ENCODE data around the gene CHRM2.

CHRM2 gene

GRCh38 chr7:136897676-136898075, 29.2 kb downstream of the CHRM2 start:
- DNase-seq: no peak

DNA sequence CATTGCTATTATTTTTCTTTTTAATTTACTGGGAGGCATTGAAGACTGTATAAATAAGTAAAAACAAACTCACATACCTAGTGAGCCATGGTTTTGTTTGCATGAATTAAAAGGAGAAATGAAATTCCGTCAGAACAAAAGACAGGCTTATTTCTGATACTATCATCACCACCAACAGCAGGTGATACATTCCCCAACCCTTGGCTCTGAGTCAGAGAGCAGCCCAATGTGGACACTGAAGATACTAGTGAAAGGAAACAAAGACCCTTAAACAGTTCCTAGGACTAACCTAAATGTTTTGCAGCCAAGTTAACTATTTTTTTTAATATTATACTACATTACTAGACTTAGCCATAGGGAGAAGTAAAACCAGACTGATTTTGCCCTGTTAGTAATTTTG, 31.6 kb downstream of the CHRM2 start:
- DNase-seq: no peak

- no peak for DNase-seq
These were observed 42.3 kb downstream of the CHRM2 start for GRCh38 chr7:136910771-136911170.

DNA sequence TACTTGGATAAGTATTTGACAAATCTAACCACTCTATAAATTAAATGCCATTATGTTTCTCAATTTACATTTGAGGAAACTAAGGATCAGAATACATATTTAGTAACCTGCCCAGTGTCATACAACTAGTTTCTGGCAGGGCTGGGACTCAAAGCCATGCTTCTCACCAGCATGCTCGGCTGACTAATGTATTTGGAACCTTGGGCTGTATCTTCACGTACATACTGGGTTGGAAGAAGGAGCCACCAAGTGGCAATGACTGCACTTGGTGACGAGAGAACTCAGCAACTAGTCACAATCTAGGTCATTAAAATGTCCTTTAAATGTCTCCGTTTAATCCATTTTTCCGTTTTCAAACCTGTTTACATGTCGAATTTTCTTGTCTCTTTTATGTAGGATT, 42.9 kb downstream of the CHRM2 start:
- no peak for DNase-seq

GRCh38 chr7:136912339-136912738, 43.9 kb downstream of the CHRM2 start:
- DNase-seq: no peak

DNA sequence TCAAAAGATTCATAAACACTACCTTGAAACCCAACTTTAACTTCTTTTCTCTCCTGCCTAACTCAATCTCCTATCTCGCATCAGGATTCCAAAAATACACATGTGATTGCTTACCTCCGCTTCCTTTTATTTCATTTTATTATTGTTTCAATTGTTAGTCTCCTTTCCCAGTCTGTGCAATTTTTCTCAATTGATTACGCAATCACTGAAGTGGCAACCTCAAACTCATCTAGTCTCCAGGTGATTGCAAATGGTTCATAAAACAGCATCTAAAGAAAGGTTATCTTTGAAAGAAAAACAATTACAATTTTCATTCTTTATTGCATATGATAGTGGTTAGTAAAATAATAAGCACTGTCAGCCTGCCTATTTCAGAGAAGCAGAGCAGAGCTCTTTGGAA, 45.6 kb downstream of the CHRM2 start:
- DNase-seq: no peak

DNA sequence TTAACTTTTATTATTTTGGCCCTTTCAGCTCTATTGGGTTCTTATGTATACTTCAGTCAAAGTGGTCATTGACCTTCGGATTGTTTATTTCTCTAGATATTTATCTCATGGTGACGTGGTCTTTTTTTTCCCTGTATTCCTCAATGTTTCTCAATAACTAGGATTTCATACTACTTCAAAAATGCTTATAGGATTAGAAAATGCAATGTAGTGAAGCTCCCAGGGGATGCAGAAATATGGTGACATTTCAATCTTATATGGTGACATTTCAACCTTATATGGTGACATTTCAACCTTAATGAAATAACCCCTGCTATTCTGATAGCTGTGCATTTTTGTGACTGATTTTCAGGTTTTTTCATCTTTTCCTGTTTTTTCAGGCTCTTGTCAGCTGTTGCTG, 51.4 kb downstream of the CHRM2 start:
- DNase-seq: no peak

GRCh38 chr7:136923111-136923667, 54.7 kb downstream of the CHRM2 start:
- DNase-seq: no peak

- DNase-seq: no peak
These were observed 56.6 kb downstream of the CHRM2 start for GRCh38 chr7:136925044-136925443.

DNA sequence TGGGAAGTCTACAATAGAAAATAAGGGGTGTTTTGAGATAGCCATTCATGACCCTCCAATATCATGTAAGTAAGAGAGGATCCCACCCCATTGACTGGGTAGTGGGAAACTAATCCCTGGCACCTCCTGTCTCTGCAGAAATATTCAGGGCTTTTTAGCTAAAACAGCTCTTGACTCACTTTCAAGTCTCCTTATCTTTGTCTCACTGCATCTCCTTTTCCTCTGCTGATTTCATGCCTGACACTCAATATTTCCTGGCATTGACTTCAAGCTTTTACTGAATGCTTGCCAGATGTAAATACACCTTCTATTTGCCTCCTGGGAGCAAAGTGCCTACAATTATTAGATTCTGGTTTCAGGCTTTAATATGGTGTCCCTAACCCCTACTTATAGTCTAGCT, 57.1 kb downstream of the CHRM2 start:
- no peak for DNase-seq

- DNase-seq: no peak
These were observed 62.9 kb downstream of the CHRM2 start for GRCh38 chr7:136931169-136931867.

GRCh38 chr7:136937436-136937835, 69.0 kb downstream of the CHRM2 start:
- DNase-seq: no peak

DNA sequence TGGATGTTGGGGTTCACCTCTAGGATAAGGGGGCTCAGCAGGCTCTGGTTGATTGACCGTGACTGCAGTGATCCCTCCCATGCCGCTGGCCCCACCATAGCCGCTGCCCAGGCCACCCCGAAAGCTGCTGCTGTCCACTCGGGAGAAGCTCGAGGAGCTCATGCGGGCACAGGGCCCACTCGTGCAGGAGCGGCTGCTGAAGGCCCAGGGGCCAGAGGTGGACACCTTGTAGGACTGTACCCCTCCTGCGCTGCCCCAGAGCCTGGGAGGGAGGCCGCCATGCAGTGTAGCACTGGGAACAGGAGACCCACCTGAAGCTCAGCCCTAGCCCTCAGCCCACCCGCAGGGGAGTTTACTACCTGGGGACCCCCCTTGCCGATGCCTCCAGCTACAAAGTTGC, 70.0 kb downstream of the CHRM2 start:
- no peak for DNase-seq

DNA sequence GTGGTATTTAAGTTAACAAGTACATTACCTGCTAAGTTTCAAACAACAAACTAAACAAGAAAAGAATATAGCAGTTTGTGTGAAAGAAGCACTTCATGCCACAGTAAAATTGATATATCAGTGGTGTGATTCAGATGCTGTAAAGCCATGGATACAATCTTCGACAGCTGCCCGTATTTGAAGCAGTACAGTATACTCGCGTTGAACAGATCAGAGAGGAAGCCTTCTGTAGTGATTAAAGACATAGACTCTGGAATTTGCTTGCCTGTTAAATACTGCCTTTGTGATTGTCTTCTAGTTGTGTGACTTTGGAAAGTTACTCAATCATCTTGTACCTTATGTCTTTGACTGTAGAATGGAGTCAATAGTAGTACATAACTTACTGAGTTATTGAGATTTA, 71.7 kb downstream of the CHRM2 start:
- no peak for DNase-seq

- DNase-seq: no peak
These were observed 72.5 kb downstream of the CHRM2 start for GRCh38 chr7:136940917-136941316.

- DNase-seq: no peak
These were observed 73.4 kb downstream of the CHRM2 start for GRCh38 chr7:136941816-136942215.

- no peak for DNase-seq
These were observed 73.9 kb downstream of the CHRM2 start for GRCh38 chr7:136942401-136942800.

GRCh38 chr7:136942994-136943393, 74.5 kb downstream of the CHRM2 start:
- no peak for DNase-seq

DNA sequence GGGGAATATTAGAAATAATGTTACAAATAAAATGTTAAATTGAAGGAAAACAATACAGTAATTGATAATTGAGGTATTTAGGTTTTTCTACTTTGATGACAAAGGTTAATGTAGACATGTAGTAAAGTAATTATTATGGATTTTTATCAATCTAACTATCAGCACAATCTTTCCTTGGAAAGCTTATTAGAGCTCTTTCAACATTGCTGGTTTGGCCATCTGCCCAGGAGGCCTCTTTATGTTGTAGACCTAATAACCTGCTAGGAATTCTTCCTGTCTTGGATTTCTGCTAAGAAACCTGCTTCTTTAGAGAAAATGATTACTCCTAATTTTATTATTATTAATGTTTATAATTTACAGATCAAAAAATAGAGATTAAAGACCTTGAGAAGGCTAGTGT, 78.9 kb downstream of the CHRM2 start:
- no peak for DNase-seq

GRCh38 chr7:136950331-136950730, 81.9 kb downstream of the CHRM2 start:
- no peak for DNase-seq

GRCh38 chr7:136953386-136953785, 84.9 kb downstream of the CHRM2 start:
- no peak for DNase-seq

GRCh38 chr7:136956232-136956631, 87.8 kb downstream of the CHRM2 start:
- DNase-seq: no peak

DNA sequence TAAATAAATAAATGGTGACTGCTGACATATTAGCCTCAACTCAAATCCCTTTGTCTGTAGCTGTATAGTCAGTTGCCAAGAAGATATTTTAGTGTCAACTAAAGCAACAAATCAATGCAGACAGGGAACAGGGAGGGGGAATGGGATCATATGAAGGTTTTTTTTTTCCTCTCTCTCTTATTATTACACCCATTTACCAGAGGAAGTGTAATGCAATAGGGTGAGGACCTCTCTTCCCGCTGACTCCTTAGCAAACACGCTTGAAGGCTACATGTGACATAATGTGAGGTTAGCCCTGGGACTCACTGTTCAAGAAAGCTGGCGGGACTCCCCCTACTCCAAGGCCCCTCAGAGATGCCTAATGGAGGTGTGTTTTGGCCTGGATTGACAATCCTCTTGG, 88.2 kb downstream of the CHRM2 start:
- no peak for DNase-seq

- DNase-seq: no peak
These were observed 88.9 kb downstream of the CHRM2 start for GRCh38 chr7:136957391-136957790.

GRCh38 chr7:136958016-136958415, 89.6 kb downstream of the CHRM2 start:
- no peak for DNase-seq

All from right forelimb (tissue), 1 donor.